IMR-90 (cell line): ENCODE results near the gene ZNF423. TPM values are rescaled to one million over a fixed set of nuclear protein-coding genes. Genes with fewer than 3 reads are reported as not detected.

Source experiments
- ATAC-seq: fragments of 200-7000 bp; cut with Tn5 transposase; 2 replicates; pipeline ENCODE4 v1.9.1; 2020; ENCODE audit warnings: low read depth, mild to moderate bottlenecking, moderate library complexity
- BruUV-seq: library from RNA; stranded (reverse); fragments of 400-500 nt; replicated peaks from 2 replicates; lab custom pipeline; 2021; lab: Mats Ljungman, UMichigan
- CTCF ChIA-PET: fragments of 300-600 bp; formaldehyde crosslinking; extraction: SDS; loops from one replicate; lab custom pipeline; 2021; ENCODE audit warnings: antibody characterized with exemption; lab: Yijun Ruan, JAX
- POLR2A ChIA-PET: fragments of 300-600 bp; sonication (Branson Sonifier 250); formaldehyde crosslinking; loops from one replicate; lab custom pipeline; 2022; ENCODE audit warnings: antibody characterized with exemption; ENCODE audit not compliant: unreplicated experiment; lab: Charles Lee
- DNase-seq: peaks from one replicate; pipeline ENCODE4 v3.0.0; 2013
- H2AFZ ChIP-seq: replicated peaks from 2 replicates; pipeline ENCODE3; 2013; ENCODE audit warnings: low read length, mild to moderate bottlenecking; ENCODE audit not compliant: poor library complexity
- H2AK5ac ChIP-seq: 2 replicates; pipeline ENCODE4 v1.6.1; 2013; ENCODE audit warnings: low read depth, low read length, inconsistent platforms
- H2AK9ac ChIP-seq: replicated peaks from 2 replicates; pipeline ENCODE3; 2013; ENCODE audit warnings: mild to moderate bottlenecking, low read depth, low read length, moderate library complexity; ENCODE audit not compliant: poor library complexity
- H2BK120ac ChIP-seq: 2 replicates; pipeline ENCODE4 v1.6.1; 2013; ENCODE audit warnings: low read depth, low read length, inconsistent platforms
- H2BK15ac ChIP-seq: 3 replicates; pipeline ENCODE4 v1.6.1; 2013; ENCODE audit warnings: low read depth, low read length, inconsistent platforms
- H2BK20ac ChIP-seq: 2 replicates; pipeline ENCODE4 v1.6.1; 2013; ENCODE audit warnings: low read depth, mild to moderate bottlenecking, inconsistent platforms, low read length, moderate library complexity
- H2BK5ac ChIP-seq: 2 replicates; pipeline ENCODE4 v1.6.1; 2013; ENCODE audit warnings: mild to moderate bottlenecking, low read depth, low read length, inconsistent platforms; ENCODE audit not compliant: poor library complexity, severe bottlenecking
- H3K14ac ChIP-seq: replicated peaks from 2 replicates; pipeline ENCODE4 v1.6.1; 2013; ENCODE audit warnings: low read depth, low read length, inconsistent platforms
- H3K18ac ChIP-seq: 2 replicates; pipeline ENCODE4 v1.6.1; 2013; ENCODE audit warnings: low read depth, low read length, control low read depth
- H3K23ac ChIP-seq: 2 replicates; pipeline ENCODE4 v1.6.1; 2013; ENCODE audit warnings: low read depth, low read length, inconsistent platforms
- H3K27ac ChIP-seq: 2 replicates; pipeline ENCODE4 v1.5.1; 2013; ENCODE audit warnings: mild to moderate bottlenecking, control low read depth, low read length; ENCODE audit not compliant: insufficient read depth
- H3K27me3 ChIP-seq: 2 replicates; pipeline ENCODE4 v1.6.1; 2013; ENCODE audit warnings: low read length; ENCODE audit not compliant: control insufficient read depth, insufficient read depth
- H3K36me3 ChIP-seq: 2 replicates; pipeline ENCODE4 v1.6.1; 2013; ENCODE audit warnings: low read length, mixed read lengths; ENCODE audit not compliant: control insufficient read depth, insufficient read depth
- H3K4ac ChIP-seq: 2 replicates; pipeline ENCODE4 v1.6.1; 2013; ENCODE audit warnings: low read depth, low read length, inconsistent platforms
- H3K4me1 ChIP-seq: 2 replicates; pipeline ENCODE4 v1.6.1; 2013; ENCODE audit warnings: low read length, mixed read lengths; ENCODE audit not compliant: control insufficient read depth, insufficient read depth
- H3K4me2 ChIP-seq: 2 replicates; pipeline ENCODE4 v1.6.1; 2013; ENCODE audit warnings: low read depth, mild to moderate bottlenecking, control low read depth, low read length, moderate library complexity
- H3K4me3 ChIP-seq: 2 replicates; pipeline ENCODE4 v1.5.1; 2013; ENCODE audit warnings: low read depth, mild to moderate bottlenecking, control low read depth, low read length, moderate library complexity; ENCODE audit not compliant: insufficient read depth
- H3K56ac ChIP-seq: 2 replicates; pipeline ENCODE4 v1.6.1; 2013; ENCODE audit warnings: low read length, inconsistent platforms; ENCODE audit not compliant: insufficient read depth; ENCODE audit errors: extremely low read depth
- H3K79me1 ChIP-seq, 2 experiments: 2 replicates each; pipeline ENCODE4 v1.6.1; 2013; ENCODE audit warnings: low read length in 2 of 2, inconsistent platforms in 1 of 2, low read depth in 1 of 2
- H3K9ac ChIP-seq: 2 replicates; pipeline ENCODE4 v1.6.1; 2013; ENCODE audit warnings: low read depth, low read length, control low read depth
- H3K9me1 ChIP-seq: 2 replicates; pipeline ENCODE4 v1.6.1; 2013; ENCODE audit warnings: low read length, inconsistent platforms; ENCODE audit not compliant: insufficient read depth
- H3K9me3 ChIP-seq: 2 replicates; pipeline ENCODE4 v1.6.1; 2013; ENCODE audit warnings: low read length; ENCODE audit not compliant: control insufficient read depth, insufficient read depth
- H4K20me1 ChIP-seq: 2 replicates; pipeline ENCODE4 v1.6.1; 2013; ENCODE audit warnings: low read length, inconsistent platforms; ENCODE audit not compliant: insufficient read depth
- H4K5ac ChIP-seq: 2 replicates; pipeline ENCODE4 v1.6.1; 2013; ENCODE audit warnings: mild to moderate bottlenecking, low read depth, low read length, control low read depth
- H4K8ac ChIP-seq, 2 experiments: 2 replicates each; pipeline ENCODE4 v1.6.1; 2013; ENCODE audit warnings: low read depth in 2 of 2, low read length in 2 of 2, control low read depth in 1 of 2, inconsistent platforms in 1 of 2
- H4K91ac ChIP-seq: 2 replicates; pipeline ENCODE4 v1.6.1; 2013; ENCODE audit warnings: low read depth, low read length, inconsistent platforms; ENCODE audit not compliant: insufficient read depth
- NFE2L2 ChIP-seq: fragments of 150-350 bp; IDR thresholded peaks from 2 replicates; pipeline ENCODE4 v1.6.1; 2016; ENCODE audit warnings: low read depth, mild to moderate bottlenecking, low read length
- RAD21 ChIP-seq: IDR thresholded peaks from 2 replicates; pipeline ENCODE4 v1.6.1; 2012; ENCODE audit warnings: low read length, improper control_type of control experiment
- WGBS, 2 experiments: methylation state at CpG; one replicate each; pipeline versions ENCODE4 v1.1.5 to v1.1.7; 2013; ENCODE audit warnings: missing lambda C conversion rate in 2 of 2; ENCODE audit not compliant: insufficient read length in 1 of 2; ENCODE audit errors: extremely low coverage in 2 of 2; 5-methylcytosine and 5-hydroxymethylcytosine counted together
- dilution Hi-C: fragments of 300-500 bp; cut with HindIII; formaldehyde crosslinking; loops from one replicate; pipeline ENCODE4 v1.14.3; 2018; ENCODE audit warnings: low sequenced_read_pairs; ENCODE audit not compliant: unreplicated experiment
- in situ Hi-C: fragments of 300-500 bp; cut with MboI; formaldehyde crosslinking; loops from 3 replicates; pipeline ENCODE4 v1.14.3; 2019; ENCODE audit warnings: low sequenced_read_pairs, inconsistent platforms, mixed read lengths
- intact Hi-C: fragments of 100-400 bp; cut with micrococcal nuclease; formaldehyde crosslinking; loops from 2 replicates; pipeline ENCODE4 v1.10.0; 2022
- polyA plus RNA-seq, 3 experiments: library from polyadenylated mRNA; depleted of rRNA; stranded (reverse); fragments of >200 nt; gene quantifications; 2 replicates each; pipeline ENCODE4 v1.2.3, GENCODE V29; 2012; ENCODE audit warnings: low replicate concordance in 1 of 3
- total RNA-seq: library from RNA; depleted of rRNA; stranded (reverse); fragments of >200 nt; gene quantifications from 2 replicates; pipeline ENCODE4 v1.2.3, GENCODE V29; 2012

Gene ZNF423
- total and polyA plus RNA-seq, 2 of the 4 experiments (the other 2 are of a cell fraction): under 0.01 to 0.10 TPM

DNA sequence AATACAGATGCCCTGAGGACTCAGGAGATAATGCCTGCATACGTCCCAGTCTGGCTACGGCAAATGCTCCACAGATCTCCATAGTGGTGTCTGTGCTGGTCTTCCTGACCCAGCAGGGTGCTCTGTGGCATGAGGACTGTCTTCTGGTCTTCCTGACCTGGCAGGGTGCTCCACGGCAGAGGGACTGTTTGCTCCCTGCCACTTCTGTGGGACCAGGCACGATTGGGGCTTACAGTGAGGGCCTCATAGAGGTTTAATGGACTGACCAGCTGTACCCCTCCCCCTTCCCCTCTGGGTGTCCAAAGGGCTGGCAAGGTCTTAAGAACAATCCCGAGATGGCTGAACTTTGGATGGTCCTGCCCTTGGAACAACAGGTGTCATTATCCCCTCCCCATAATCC lies 359.3 kb downstream of the ZNF423 start:
- Histone ChIP-seq H3K36me3 (no peaks in the 10 kb centered on the region), H4K5ac (no peak overlapping the region), H3K4ac (no peak overlapping the region), H3K4me1 (no peaks in the 10 kb centered on the region), H4K8ac (no peak overlapping the region), H4K91ac (no peak overlapping the region), H3K18ac (no peak overlapping the region), H3K9me1 (no peaks in the 10 kb centered on the region), H2BK15ac (no peak overlapping the region), H3K4me2 (no peak overlapping the region), H2AFZ (no peak overlapping the region), H2BK20ac (no peak overlapping the region), H3K56ac (no peak overlapping the region), H3K4me3 (no peak overlapping the region), H2BK120ac (no peak overlapping the region), H3K9ac (no peak overlapping the region), H3K14ac (no peak overlapping the region), H3K79me1 (no peaks in the 10 kb centered on the region), H3K9me3 (no peaks in the 10 kb centered on the region), H2AK5ac (no peak overlapping the region), H3K23ac (no peak overlapping the region), H2BK5ac (no peak overlapping the region), H3K27ac (no peak overlapping the region), H3K27me3 (no peaks in the 10 kb centered on the region; the same call in 1 of the 2 replicates), H4K20me1 (no peaks in the 10 kb centered on the region), H2AK9ac (no peak overlapping the region)
- in situ Hi-C loops: no loop called here
- DNase-seq: no peak
- BruUV-seq: no TSS peak
- intact Hi-C loops: no loop called here
- dilution Hi-C loops: no loop called here
- ChIA-PET CTCF (no interaction called here), POLR2A (no interaction called here)
- ATAC-seq: no peak
- 71% methylated on average over 3 of the region's 5 CpGs; no CpG with 5 or more reads in 1 of the 2 experiments for WGBS, 2 experiments
- TF ChIP-seq NFE2L2 (no peak), RAD21 (no peak)
